KMS-11 (cell line): ENCODE measurements around the gene INTS6.

Experiments
- H2AFZ ChIP-seq: fragments of 200-600 bp; sonication (generic); 2 replicates; pipeline ENCODE4 v1.6.1; 2016; ENCODE audit warnings: antibody characterized with exemption, mixed run types, low read depth
- H3K27ac ChIP-seq: fragments of 200-600 bp; sonication (generic); 2 replicates; pipeline ENCODE4 v1.6.1; 2016; ENCODE audit warnings: mild to moderate bottlenecking, mixed run types
- H3K27me3 ChIP-seq: fragments of 200-600 bp; sonication (generic); 2 replicates; pipeline ENCODE4 v1.6.1; 2017; ENCODE audit warnings: mild to moderate bottlenecking, low read depth, mixed run types, moderate library complexity; ENCODE audit not compliant: insufficient read depth
- H3K36me3 ChIP-seq: fragments of 200-600 bp; sonication (generic); 2 replicates; pipeline ENCODE4 v1.6.1; 2017; ENCODE audit warnings: mild to moderate bottlenecking, mixed run types; ENCODE audit not compliant: insufficient read depth
- H3K4me1 ChIP-seq: fragments of 200-600 bp; sonication (generic); 2 replicates; pipeline ENCODE4 v1.6.1; 2016; ENCODE audit warnings: mild to moderate bottlenecking, low read depth, mixed run types; ENCODE audit not compliant: poor library complexity, severe bottlenecking
- H3K4me2 ChIP-seq: fragments of 200-600 bp; sonication (generic); 2 replicates; pipeline ENCODE4 v1.7.0; 2016; ENCODE audit warnings: mild to moderate bottlenecking, mixed run types
- H3K4me3 ChIP-seq: fragments of 200-600 bp; sonication (generic); IDR thresholded peaks from 2 replicates; pipeline ENCODE4 v1.6.1; 2017; ENCODE audit warnings: low read depth, low read length, mixed read lengths; ENCODE audit not compliant: insufficient read depth
- H3K79me2 ChIP-seq: fragments of 200-600 bp; sonication (generic); 2 replicates; pipeline ENCODE4 v1.6.1; 2016; ENCODE audit warnings: low read depth, mixed run types; ENCODE audit not compliant: insufficient read depth
- H3K9ac ChIP-seq: fragments of 200-600 bp; sonication (generic); 2 replicates; pipeline ENCODE4 v1.6.1; 2016; ENCODE audit warnings: mild to moderate bottlenecking, mixed run types
- H4K20me1 ChIP-seq: fragments of 200-600 bp; sonication (generic); 2 replicates; pipeline ENCODE4 v1.6.1; 2016; ENCODE audit warnings: mild to moderate bottlenecking, mixed run types; ENCODE audit not compliant: insufficient read depth
- TF ChIP-seq, protein P1 (sequence below): fragments of 200-600 bp; sonication (generic); conservative IDR thresholded peaks from 2 replicates; pipeline ENCODE4 v1.6.1; 2017; ENCODE audit warnings: low read depth, mild to moderate bottlenecking, antibody characterized with exemption, low read length, moderate library complexity, mixed read lengths

The INTS6 gene

GRCh38 chr13:51477653-51478324 is 25.0 kb upstream of the INTS6 start:
- no peaks in the 10 kb centered on the region for H3K4me1 ChIP-seq
- no peaks in the 10 kb centered on the region for H4K20me1 ChIP-seq
- H3K4me3 ChIP-seq, result no peak overlapping the region
- no peaks in the 10 kb centered on the region for H3K36me3 ChIP-seq
- H3K9ac ChIP-seq, result no peak overlapping the region
- H3K4me2 ChIP-seq, result no peak overlapping the region
- H3K27me3 ChIP-seq, result no peaks in the 10 kb centered on the region
- H3K27ac ChIP-seq, result no peak overlapping the region
- TF ChIP-seq, protein P1, sequence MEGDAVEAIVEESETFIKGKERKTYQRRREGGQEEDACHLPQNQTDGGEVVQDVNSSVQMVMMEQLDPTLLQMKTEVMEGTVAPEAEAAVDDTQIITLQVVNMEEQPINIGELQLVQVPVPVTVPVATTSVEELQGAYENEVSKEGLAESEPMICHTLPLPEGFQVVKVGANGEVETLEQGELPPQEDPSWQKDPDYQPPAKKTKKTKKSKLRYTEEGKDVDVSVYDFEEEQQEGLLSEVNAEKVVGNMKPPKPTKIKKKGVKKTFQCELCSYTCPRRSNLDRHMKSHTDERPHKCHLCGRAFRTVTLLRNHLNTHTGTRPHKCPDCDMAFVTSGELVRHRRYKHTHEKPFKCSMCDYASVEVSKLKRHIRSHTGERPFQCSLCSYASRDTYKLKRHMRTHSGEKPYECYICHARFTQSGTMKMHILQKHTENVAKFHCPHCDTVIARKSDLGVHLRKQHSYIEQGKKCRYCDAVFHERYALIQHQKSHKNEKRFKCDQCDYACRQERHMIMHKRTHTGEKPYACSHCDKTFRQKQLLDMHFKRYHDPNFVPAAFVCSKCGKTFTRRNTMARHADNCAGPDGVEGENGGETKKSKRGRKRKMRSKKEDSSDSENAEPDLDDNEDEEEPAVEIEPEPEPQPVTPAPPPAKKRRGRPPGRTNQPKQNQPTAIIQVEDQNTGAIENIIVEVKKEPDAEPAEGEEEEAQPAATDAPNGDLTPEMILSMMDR, result no peak
- no peak overlapping the region for H2AFZ ChIP-seq
- no peaks in the 10 kb centered on the region for H3K79me2 ChIP-seq

DNA sequence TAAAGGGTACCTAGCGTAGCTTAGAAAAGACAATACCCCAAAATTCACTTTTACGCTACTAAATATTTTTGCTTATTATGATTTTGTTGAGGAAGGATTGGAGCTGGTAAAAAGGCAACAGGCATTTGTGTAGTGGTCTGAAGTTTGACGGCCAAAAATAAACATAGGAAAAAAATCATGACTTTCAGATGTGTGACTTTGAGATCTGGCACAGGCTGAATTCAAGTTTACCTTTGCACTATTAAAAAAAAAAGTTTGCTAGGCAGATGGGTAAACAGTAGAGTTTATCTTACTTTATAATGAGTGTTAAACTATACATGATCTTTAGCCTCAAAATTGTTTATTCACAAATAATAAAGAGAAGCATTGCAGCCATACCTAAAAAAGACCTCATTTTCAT is 24.3 kb upstream of the INTS6 start:
- TF ChIP-seq, protein P1, result no peak
- Histone ChIP-seq H3K4me2 (no peak overlapping the region), H3K36me3 (no peaks in the 10 kb centered on the region), H3K4me1 (no peaks in the 10 kb centered on the region), H3K4me3 (no peak overlapping the region), H2AFZ (no peak overlapping the region), H4K20me1 (no peaks in the 10 kb centered on the region), H3K27ac (no peak overlapping the region), H3K79me2 (no peaks in the 10 kb centered on the region), H3K27me3 (no peaks in the 10 kb centered on the region), H3K9ac (no peak overlapping the region)

DNA sequence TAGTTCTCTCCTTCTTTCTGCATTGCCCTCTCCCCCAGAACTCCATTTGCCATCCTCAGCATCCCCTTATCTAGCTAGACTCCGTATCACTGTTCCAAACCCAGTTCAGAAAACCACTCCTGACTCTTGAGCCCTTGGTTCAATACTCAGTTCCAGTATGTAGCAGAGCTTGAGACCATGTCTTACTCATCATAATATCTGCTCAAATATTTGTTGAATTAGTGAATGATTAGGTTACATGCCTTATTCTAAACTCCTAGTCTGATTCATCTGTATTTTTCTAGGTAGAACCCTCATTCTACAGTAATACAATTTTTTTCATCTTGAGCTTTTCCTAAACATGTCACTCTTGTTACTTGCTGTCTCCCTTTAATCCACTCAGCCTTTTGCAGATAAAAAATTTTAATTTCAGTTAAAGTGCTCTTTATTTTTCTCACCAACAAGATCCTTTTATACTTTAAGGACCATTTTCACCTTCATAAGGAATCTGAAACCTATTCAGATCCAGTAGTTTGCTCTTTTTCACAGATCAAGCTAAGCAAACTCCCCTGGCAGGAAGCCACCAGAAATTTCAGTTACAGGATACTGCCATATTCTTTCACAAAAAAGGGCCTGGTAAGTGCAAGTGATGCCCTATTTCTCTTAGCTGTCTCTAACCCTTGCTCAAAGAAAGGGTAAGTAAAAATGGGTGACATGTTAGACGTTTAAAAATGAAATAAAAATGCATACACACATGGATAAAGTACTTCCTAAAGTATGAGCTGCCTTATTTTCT is 23.1 kb upstream of the INTS6 start:
- H4K20me1 ChIP-seq, result no peaks in the 10 kb centered on the region
- H3K4me3 ChIP-seq, result no peak overlapping the region
- no peak overlapping the region for H3K9ac ChIP-seq
- no peaks in the 10 kb centered on the region for H3K27me3 ChIP-seq
- H2AFZ ChIP-seq, result no peak overlapping the region
- H3K27ac ChIP-seq, result no peak overlapping the region
- H3K4me1 ChIP-seq, result no peaks in the 10 kb centered on the region
- H3K36me3 ChIP-seq, result no peaks in the 10 kb centered on the region
- H3K79me2 ChIP-seq, result no peaks in the 10 kb centered on the region
- no peak overlapping the region for H3K4me2 ChIP-seq
- TF ChIP-seq, protein P1, result no peak

- Histone ChIP-seq H3K4me3 (no peak overlapping the region), H3K79me2 (no peaks in the 10 kb centered on the region), H3K4me2 (no peak overlapping the region), H3K27ac (no peak overlapping the region), H2AFZ (no peak overlapping the region), H3K36me3 (no peaks in the 10 kb centered on the region), H3K27me3 (no peaks in the 10 kb centered on the region), H3K4me1 (no peaks in the 10 kb centered on the region), H4K20me1 (no peaks in the 10 kb centered on the region), H3K9ac (no peak overlapping the region)
- TF ChIP-seq, protein P1, result no peak
Observed at GRCh38 chr13:51469790-51470189, 17.0 kb upstream of the INTS6 start.
